NAMALWA (cell line): ENCODE results near the gene SOCS2.

Source experiments
- DNase-seq: peaks from one replicate; pipeline ENCODE4 v3.0.0-alpha.2; 2015; ENCODE audit warnings: low spot score

Gene SOCS2

GRCh38 chr12:93567174-93567573 is 5.3 kb upstream of the SOCS2 start:
- no peak for DNase-seq

- DNase-seq, result no peak
These were observed 4.4 kb upstream of the SOCS2 start for GRCh38 chr12:93568091-93568490.

DNA sequence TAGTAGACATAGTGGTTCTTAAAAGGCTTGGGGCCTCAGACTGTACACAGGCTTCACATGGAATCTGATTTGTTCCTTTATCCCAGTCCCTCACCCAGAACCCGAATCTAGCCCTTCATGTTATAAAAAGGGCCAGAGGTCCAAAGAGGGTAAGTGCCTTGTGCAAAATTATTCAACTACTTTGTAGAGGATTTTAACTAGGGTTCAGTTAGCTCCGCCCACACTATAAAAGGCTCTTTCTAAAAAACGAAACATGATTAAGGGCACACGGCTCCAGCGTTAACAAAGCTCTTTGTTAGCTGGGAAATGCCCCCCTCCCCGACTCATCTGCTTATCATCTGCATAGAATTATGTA is 3.2 kb upstream of the SOCS2 start:
- DNase-seq, result no peak

DNA sequence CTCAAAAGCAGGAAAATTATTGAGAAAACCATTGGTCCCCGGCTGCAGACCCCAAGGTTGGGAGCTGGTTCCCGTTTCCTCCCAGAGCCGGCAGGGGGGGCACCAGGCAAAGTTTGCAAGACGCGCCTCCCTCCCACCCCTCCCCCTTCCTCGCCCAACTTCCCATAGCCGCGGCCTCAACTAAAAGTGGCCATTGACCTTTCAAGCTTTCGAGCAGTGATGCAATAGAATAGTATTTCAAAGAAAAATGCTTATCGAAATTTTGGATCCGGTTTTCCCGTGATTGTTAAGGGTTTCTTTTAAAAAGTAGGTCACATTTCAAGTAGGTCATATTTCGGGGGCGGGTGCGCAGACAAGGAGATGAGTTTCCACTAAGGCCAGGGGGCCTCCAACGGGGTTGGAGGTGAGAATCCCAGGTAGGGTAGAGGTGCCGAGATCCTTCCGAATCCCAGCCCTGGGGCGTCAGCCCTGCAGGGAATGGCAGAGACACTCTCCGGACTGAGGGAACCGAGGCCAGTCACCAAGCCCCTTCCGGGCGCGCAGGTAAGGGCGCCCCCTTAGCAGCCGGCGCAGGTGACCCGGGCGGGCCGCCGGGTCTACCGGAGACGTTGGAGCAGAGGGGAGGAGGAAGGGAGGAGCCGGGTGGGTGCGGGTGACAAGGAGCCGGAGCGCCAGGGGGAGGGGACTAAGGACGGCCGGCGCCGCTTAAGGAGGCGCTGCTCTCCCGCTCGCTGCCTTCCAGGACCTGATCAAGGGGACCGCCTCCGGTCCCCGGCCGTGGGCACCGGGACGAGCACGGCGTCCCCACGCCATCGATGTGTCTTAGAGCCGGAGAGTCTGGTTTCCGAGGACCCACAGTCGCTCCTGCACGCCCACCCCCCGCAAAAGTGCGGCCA is 2.6 kb upstream of the SOCS2 start:
- DNase-seq, result peak; percentile 77

- no peak for DNase-seq
These were observed 1.7 kb upstream of the SOCS2 start for GRCh38 chr12:93570552-93571364.

GRCh38 chr12:93571365-93571924 is 1.0 kb upstream of the SOCS2 start:
- DNase-seq, result no peak

- no peak for DNase-seq
These were observed 457 bp downstream of the SOCS2 start for GRCh38 chr12:93572712-93573551.

- no peak for DNase-seq
These were observed 1.2 kb downstream of the SOCS2 start for GRCh38 chr12:93573552-93574223.

GRCh38 chr12:93577222-93577621 is 4.7 kb downstream of the SOCS2 start:
- DNase-seq, result no peak

DNA sequence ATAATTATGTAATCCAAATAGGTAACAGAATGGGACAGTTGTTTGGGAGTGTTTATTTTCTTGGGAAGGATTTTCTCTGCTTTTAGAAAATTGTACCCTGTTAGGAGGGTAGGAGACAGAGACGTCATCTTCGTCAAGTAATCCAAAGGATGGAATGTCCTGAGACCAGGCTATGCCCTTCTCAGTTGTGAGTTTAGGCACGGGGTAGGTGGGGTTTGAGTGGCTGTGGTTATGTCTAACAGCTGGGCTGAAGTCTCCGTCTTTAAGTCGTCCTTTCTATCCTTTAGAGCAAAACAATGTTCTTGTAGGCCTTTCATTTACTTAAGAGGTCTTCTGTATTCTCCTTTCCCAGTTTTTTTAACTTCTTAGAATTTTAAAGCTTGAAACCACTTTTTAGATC is 5.7 kb downstream of the SOCS2 start:
- no peak for DNase-seq

GRCh38 chr12:93580682-93581081 is 8.2 kb downstream of the SOCS2 start:
- DNase-seq, result no peak

DNA sequence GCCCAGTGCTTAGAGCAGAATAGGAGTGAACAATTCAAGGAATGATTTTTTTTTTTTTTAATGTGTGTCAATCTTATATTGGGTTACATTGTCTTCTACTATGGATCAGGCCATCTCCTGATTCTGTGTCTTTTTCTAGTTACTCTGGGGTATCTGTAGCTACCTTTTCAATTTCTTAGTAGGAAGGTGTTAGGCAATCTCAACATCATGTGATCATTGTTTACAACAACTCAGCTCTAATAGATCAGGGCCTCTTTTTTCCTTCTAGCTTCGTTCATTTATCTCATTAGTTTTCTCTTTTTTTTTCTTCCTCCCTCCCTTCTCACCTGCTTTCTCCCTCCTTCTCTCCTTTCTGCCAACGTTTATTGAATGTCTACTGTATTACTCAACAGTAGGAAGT is 8.9 kb downstream of the SOCS2 start:
- DNase-seq, result no peak

- DNase-seq, result no peak
These were observed 9.9 kb downstream of the SOCS2 start for GRCh38 chr12:93582351-93582750.

GRCh38 chr12:93583627-93584392 is 11.3 kb downstream of the SOCS2 start:
- no peak for DNase-seq

DNA sequence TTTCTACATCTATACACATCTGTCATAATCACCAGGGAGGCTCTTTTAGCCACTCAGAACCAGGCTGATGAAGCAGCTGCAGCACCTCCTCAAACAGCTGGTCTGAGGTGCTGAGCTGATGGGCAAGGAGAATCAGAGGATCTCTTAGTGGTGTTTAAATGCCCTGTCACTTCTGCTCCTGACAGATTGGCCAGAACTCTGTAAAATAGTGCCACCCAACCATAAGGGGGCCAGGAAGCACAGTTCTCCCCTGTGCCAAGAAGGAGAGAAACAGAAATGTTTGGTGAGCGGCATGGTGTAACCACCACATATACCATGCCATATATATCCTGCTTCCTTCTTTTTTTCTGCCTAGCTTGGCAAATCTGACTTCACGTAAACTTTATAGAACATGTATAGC is 12.8 kb downstream of the SOCS2 start:
- DNase-seq, result no peak

GRCh38 chr12:93587611-93588010 is 15.1 kb downstream of the SOCS2 start:
- no peak for DNase-seq

DNA sequence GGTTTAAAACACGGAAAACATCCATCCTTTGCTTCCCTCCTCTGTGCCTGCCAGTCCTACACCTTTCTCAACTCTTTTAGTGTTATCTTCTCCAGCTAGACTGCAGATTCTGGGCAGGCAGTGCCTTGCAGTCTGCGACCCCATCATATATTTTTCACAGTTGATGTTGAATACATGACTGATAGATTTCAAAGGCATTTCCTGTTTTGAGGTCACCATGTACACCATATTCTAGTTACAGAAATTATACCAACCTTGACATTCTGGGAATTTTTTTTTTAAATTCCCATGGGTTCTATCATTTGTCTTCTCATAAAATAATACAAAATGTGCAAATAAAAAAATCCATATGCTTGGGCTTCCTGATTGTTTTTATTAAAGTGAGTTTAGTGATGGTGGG is 16.6 kb downstream of the SOCS2 start:
- no peak for DNase-seq

- peak; percentile 87 for DNase-seq
These were observed 18.8 kb downstream of the SOCS2 start for GRCh38 chr12:93591137-93591868.

DNA sequence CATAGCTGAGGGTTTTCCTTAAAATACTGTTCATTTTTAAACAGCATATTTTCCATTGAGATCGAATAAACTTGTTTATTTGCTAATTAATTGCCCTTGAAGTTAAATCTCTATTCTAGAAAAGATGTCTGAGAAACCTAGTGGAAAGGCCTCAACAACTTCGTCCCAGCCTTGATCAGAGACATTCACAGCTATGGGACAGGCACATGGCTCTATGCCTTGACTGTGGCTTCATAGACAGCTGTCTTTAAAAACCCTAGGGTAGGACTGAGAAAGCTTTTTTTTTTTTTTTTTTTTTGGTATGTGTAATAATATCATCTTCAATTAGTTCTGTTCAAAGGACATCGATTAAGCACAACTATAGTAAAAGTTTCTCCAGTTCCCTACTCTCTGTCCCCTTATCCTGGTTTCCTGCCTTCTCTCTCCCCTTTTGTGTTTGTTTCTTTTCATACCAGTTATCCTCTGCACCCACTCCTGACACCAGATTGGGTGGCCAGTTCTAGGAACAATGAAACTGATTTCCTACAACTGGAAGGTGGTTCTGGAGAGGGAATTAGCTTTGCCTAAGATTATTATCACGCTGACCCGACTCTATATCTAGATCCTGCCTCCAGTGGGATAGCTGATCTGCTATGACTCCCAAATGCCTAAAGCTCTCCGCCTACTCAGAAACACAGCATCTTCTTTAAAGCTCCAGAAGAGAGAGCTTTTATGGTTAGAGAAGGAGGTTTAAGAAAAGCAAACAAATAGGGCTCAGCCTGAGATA is 20.3 kb downstream of the SOCS2 start:
- peak; percentile 67 for DNase-seq
